K562 (cell line): ENCODE results near the gene RAI1. TPM values are rescaled to one million over a fixed set of nuclear protein-coding genes. Genes with fewer than 3 reads are reported as not detected.

Experiments used
- ATAC-seq: fragments of 200-7000 bp; cut with Tn5 transposase; 3 replicates; pipeline ENCODE4 v1.9.1; 2020; ENCODE audit warnings: moderate library complexity
- BruUV-seq: library from RNA; stranded (reverse); fragments of 400-500 nt; replicated peaks from 2 replicates; lab custom pipeline; 2021; lab: Mats Ljungman, UMichigan
- CTCF ChIA-PET: fragments of 300-600 bp; formaldehyde crosslinking; extraction: SDS; loops from one replicate; lab custom pipeline; 2021; ENCODE audit warnings: low intra/inter-chr PET ratio; lab: Yijun Ruan, JAX
- POLR2A ChIA-PET: fragments of 300-600, 350-650 bp; sonication (Branson Sonifier 250); formaldehyde crosslinking; extraction: SDS; loops from one replicate; lab custom pipeline; 2021; ENCODE audit warnings: antibody characterized with exemption, inconsistent platforms; lab: Yijun Ruan, JAX
- DNase-seq, 4 experiments: peaks; one replicate each; pipeline versions ENCODE4 v3.0.0 to v3.0.0-alpha.2; 2011 to 2018; ENCODE audit warnings: low spot score in 3 of 4, mixed read lengths in 3 of 4; ENCODE audit errors: extremely low read depth in 1 of 4
- FAIRE-seq: peaks from 2 replicates; lab custom pipeline; 2011; peaks lifted over from hg19 to GRCh38; lab: Jason Lieb, UNC
- H2AFZ ChIP-seq: 2 replicates; pipeline ENCODE4 v1.6.0; 2011; ENCODE audit warnings: low read depth, low read length, control low read depth, inconsistent platforms
- H3K27ac ChIP-seq: fragments of 200-600 bp; 3 replicates; pipeline ENCODE4 v1.8.0; 2011; ENCODE audit warnings: low read depth, mild to moderate bottlenecking, control low read depth, inconsistent platforms, low read length, moderate library complexity, mixed read lengths; ENCODE audit errors: extremely low read depth
- H3K27me3 ChIP-seq, 2 experiments: fragments of 300-600 bp in 1 of 2; 2 replicates in 1 of 2; 3 replicates in 1 of 2; pipeline versions ENCODE4 v1.6.0 to v1.8.0; 2011; ENCODE audit warnings: inconsistent platforms in 2 of 2, low read length in 2 of 2, mild to moderate bottlenecking in 1 of 2, mixed read lengths in 1 of 2, moderate library complexity in 1 of 2; ENCODE audit not compliant: control insufficient read depth in 2 of 2, insufficient read depth in 2 of 2
- H3K36me3 ChIP-seq: fragments of 300-600 bp; 3 replicates; pipeline ENCODE4 v1.8.0; 2011; ENCODE audit warnings: mild to moderate bottlenecking, low read length, inconsistent platforms; ENCODE audit not compliant: control insufficient read depth, insufficient read depth
- H3K4me1 ChIP-seq, 2 experiments: fragments of 200-600 bp in 1 of 2; replicated peaks in 1 of 2; 2 replicates in 1 of 2; 3 replicates in 1 of 2; pipeline versions ENCODE4 v1.5.1 to v1.8.0; 2011; ENCODE audit warnings: inconsistent platforms in 2 of 2, low read length in 2 of 2, mild to moderate bottlenecking in 1 of 2, mixed read lengths in 1 of 2, moderate library complexity in 1 of 2; ENCODE audit not compliant: control insufficient read depth in 2 of 2, insufficient read depth in 2 of 2
- H3K4me2 ChIP-seq: 2 replicates; pipeline ENCODE4 v1.6.1; 2011; ENCODE audit warnings: low read length, control low read depth, inconsistent platforms, mixed read lengths; ENCODE audit not compliant: insufficient read depth
- H3K4me3 ChIP-seq: fragments of 200-600 bp; sonication (generic), shearing (Covaris generic); 2 replicates; pipeline ENCODE4 v1.5.1; 2016; ENCODE audit warnings: control low read depth, inconsistent platforms
- H3K79me2 ChIP-seq: fragments of 200-600 bp; 3 replicates; pipeline ENCODE4 v1.8.0; 2011; ENCODE audit warnings: low read length, inconsistent platforms; ENCODE audit not compliant: control insufficient read depth, insufficient read depth
- H3K9ac ChIP-seq, 2 experiments: 2 replicates each; pipeline versions ENCODE4 v1.6.0 to v1.6.1; 2011; ENCODE audit warnings: low read depth in 2 of 2, low read length in 2 of 2, control low read depth in 1 of 2, inconsistent platforms in 1 of 2, mild to moderate bottlenecking in 1 of 2, mixed read lengths in 1 of 2; ENCODE audit not compliant: insufficient read depth in 1 of 2
- H3K9me1 ChIP-seq: one replicate; pipeline ENCODE4 v1.6.0; 2011; ENCODE audit warnings: inconsistent platforms, mild to moderate bottlenecking, low read length, moderate library complexity; ENCODE audit not compliant: control insufficient read depth, insufficient read depth
- H3K9me3 ChIP-seq: replicated peaks from 2 replicates; pipeline ENCODE4 v1.5.1; 2011; ENCODE audit warnings: low read depth, low read length, inconsistent platforms; ENCODE audit not compliant: control insufficient read depth, insufficient read depth
- H4K20me1 ChIP-seq: replicated peaks from 2 replicates; pipeline ENCODE4 v1.6.1; 2011; ENCODE audit warnings: low read length, inconsistent platforms, mixed read lengths; ENCODE audit not compliant: control insufficient read depth, insufficient read depth
- MGA ChIP-seq: fragments of 450-650 bp; IDR thresholded peaks from 2 replicates; pipeline ENCODE4 v1.6.1; 2016; ENCODE audit warnings: mild to moderate bottlenecking, moderate library complexity
- ZFPM2 ChIP-seq: fragments of 250-450 bp; sonication (Bioruptor Pico); IDR thresholded peaks from 2 replicates; pipeline ENCODE4 v1.5.1; 2022; ENCODE audit warnings: mild to moderate bottlenecking
- WGBS: fragments of 100-300 bp; shearing (Covaris generic); methylation state at CpG from one replicate; pipeline ENCODE4 v1.1.6; 2016; ENCODE audit warnings: low coverage, mixed read lengths; ENCODE audit not compliant: insufficient coverage; ENCODE audit errors: missing lambda C conversion rate; 5-methylcytosine and 5-hydroxymethylcytosine counted together
- in situ Hi-C: fragments of 300-500 bp; cut with MboI; formaldehyde crosslinking; loops from 4 replicates; pipeline ENCODE4 v1.15.0; 2018; ENCODE audit warnings: inconsistent platforms, mixed read lengths
- intact Hi-C: fragments of 100-400 bp; cut with micrococcal nuclease; formaldehyde crosslinking; loops from 2 replicates; pipeline ENCODE4 v1.14.2; 2022
- polyA plus RNA-seq, 8 experiments: library from polyadenylated mRNA; depleted of rRNA in 4 of 8; stranded (reverse) in 5 of 8; unstranded in 3 of 8; fragments of >200 nt; fragmentation: Nextera tagmentation in 2 of 8; fragmentation: Illumina TruSeq in 1 of 8; extraction: Ambion mirVana in 2 of 8; extraction: Trizol in 1 of 8; gene quantifications; 2 replicates each; pipeline versions ENCODE4 v1.2.1 to v1.2.3, GENCODE V29; 2011 to 2014; ENCODE audit warnings: inconsistent platforms in 1 of 8, missing spikeins in 1 of 8
- total RNA-seq, 7 experiments: library from RNA; depleted of rRNA in 6 of 7; stranded (reverse); fragments of >200 nt in 6 of 7; fragmentation: Illumina TruSeq in 2 of 7; extraction: Trizol in 2 of 7; gene quantifications; 2 replicates each; pipeline versions ENCODE4 v1.2.1 to v1.2.3, GENCODE V29; 2011 to 2021; ENCODE audit warnings: low replicate concordance in 1 of 7
- TF ChIP-seq, protein P1 (sequence below): fragments of 450-650 bp; IDR thresholded peaks from 2 replicates; pipeline ENCODE4 v1.6.1; 2017; ENCODE audit warnings: antibody characterized with exemption, mild to moderate bottlenecking

The RAI1 gene
- total and polyA plus RNA-seq, 9 of the 15 experiments (the other 6 are each of a cell fraction or from before 2014, with no cell fraction given) = 0.68 to 19.9 (median 5.5) TPM

DNA sequence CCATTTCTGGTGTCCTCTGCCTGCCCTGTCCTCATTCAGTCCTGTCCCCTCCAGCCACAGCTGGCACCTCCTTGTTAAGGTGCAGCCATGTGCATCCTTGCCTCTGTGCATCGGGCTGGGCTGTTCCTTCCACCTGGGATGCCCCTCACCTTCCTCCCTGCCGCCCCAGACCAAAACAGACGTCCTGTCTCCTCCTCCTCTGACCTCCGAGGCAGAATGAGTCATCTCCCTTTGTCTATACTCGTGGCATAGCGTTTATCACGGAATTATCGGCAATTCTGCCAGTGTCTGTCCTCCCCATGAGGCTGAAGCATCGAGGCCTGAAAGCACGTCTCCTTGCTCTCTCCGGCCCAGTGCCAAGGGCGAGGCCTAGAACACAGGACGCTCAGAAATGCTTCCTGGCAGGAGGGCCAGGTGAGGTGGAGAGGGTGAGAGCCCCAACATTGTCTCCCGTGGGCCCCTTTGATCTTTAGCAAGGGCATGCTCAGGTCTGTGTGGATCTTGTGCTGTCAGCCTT is 4.6 kb downstream of the RAI1 start:
- FAIRE-seq = peak; percentile 70
- H3K27ac ChIP-seq = peak overlapping the region; percentile 41; the same call in 2 of the 3 replicates
- 9% methylated on average over 10 of the region's 14 CpGs for WGBS
- TF ChIP-seq MGA (peak; percentile 53), ZFPM2 (CRISPR knock-in tag) (no peak)
- TF ChIP-seq, protein P1, sequence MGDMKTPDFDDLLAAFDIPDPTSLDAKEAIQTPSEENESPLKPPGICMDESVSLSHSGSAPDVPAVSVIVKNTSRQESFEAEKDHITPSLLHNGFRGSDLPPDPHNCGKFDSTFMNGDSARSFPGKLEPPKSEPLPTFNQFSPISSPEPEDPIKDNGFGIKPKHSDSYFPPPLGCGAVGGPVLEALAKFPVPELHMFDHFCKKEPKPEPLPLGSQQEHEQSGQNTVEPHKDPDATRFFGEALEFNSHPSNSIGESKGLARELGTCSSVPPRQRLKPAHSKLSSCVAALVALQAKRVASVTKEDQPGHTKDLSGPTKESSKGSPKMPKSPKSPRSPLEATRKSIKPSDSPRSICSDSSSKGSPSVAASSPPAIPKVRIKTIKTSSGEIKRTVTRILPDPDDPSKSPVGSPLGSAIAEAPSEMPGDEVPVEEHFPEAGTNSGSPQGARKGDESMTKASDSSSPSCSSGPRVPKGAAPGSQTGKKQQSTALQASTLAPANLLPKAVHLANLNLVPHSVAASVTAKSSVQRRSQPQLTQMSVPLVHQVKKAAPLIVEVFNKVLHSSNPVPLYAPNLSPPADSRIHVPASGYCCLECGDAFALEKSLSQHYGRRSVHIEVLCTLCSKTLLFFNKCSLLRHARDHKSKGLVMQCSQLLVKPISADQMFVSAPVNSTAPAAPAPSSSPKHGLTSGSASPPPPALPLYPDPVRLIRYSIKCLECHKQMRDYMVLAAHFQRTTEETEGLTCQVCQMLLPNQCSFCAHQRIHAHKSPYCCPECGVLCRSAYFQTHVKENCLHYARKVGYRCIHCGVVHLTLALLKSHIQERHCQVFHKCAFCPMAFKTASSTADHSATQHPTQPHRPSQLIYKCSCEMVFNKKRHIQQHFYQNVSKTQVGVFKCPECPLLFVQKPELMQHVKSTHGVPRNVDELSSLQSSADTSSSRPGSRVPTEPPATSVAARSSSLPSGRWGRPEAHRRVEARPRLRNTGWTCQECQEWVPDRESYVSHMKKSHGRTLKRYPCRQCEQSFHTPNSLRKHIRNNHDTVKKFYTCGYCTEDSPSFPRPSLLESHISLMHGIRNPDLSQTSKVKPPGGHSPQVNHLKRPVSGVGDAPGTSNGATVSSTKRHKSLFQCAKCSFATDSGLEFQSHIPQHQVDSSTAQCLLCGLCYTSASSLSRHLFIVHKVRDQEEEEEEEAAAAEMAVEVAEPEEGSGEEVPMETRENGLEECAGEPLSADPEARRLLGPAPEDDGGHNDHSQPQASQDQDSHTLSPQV = peak; percentile 54; the same call in 1 of the 2 replicates

More for the DNA sequence above, 4.6 kb downstream of the RAI1 start:
- DNase-seq (peak in 1 of 4 experiments; percentile 56), ATAC-seq (no peak)
- CTCF ChIA-PET = interaction anchor here (0.6 kb wide), 1 partner anchor 347 kb away, joined by 3 read pairs; no protein-coding TSS in a partner anchor
- Histone ChIP-seq H3K4me1 (peaks cover 22 to 46% of the 10 kb centered on the region in 2 experiments), H3K79me2 (peaks cover 76% of the 10 kb centered on the region), H4K20me1 (peaks cover 14% of the 10 kb centered on the region), H3K4me3 (no peak overlapping the region), H3K4me2 (peak overlapping the region; percentile 58), H3K9me1 (no peaks in the 10 kb centered on the region), H3K27me3 (no peaks in the 10 kb centered on the region), H3K9me3 (no peaks in the 10 kb centered on the region), H2AFZ (no peak overlapping the region), H3K36me3 (peaks cover 23% of the 10 kb centered on the region; the same call in 2 of the 3 replicates), H3K9ac (peak overlapping the region; percentile 25 to 87; a peak in 2 of 4 replicates)
- BruUV-seq = no TSS peak
- POLR2A ChIA-PET = interaction anchor here (1.0 to 1.2 kb wide), 2 partner anchors 8 to 90 kb away, joined by 3 to 6 read pairs; no protein-coding TSS in a partner anchor
- intact Hi-C loops = loop anchor here (10.0 kb wide), 2 partner anchors 99 to 139 kb away; no protein-coding TSS in a partner anchor
- in situ Hi-C loops = no loop called here
